WTC11 (cell line): Measurements from ENCODE around the gene HSH2D. TPM values are rescaled to one million over a fixed set of nuclear protein-coding genes. Genes with fewer than 3 reads are reported as not detected.

Source experiments
- ATAC-seq: fragments of 200-7000 bp; cut with Tn5 transposase; 2 replicates; pipeline ENCODE4 v1.10.0; 2021; ENCODE audit warnings: mild to moderate bottlenecking, moderate library complexity
- CTCF ChIA-PET: fragments of 300-600 bp; sonication (Branson Sonifier 250); formaldehyde crosslinking; loops from one replicate; lab custom pipeline; 2021; ENCODE audit warnings: antibody characterized with exemption; lab: Charles Lee
- POLR2A ChIA-PET: fragments of 350-600 bp; sonication (Branson Sonifier 250); formaldehyde crosslinking; loops from one replicate; lab custom pipeline; 2021; ENCODE audit warnings: antibody characterized with exemption; lab: Charles Lee
- DNase-seq: peaks from one replicate; pipeline ENCODE4 v3.0.0; 2021; ENCODE audit warnings: low spot score
- H3K27ac Mint-ChIP-seq: 2 replicates; pipeline ENCODE4 v1.8.0; 2021; ENCODE audit warnings: mixed read lengths
- H3K27me3 Mint-ChIP-seq: 2 replicates; pipeline ENCODE4 v1.8.0; 2021; ENCODE audit warnings: low read depth, mild to moderate bottlenecking, moderate library complexity, mixed read lengths
- H3K36me3 Mint-ChIP-seq: 2 replicates; pipeline ENCODE4 v1.8.0; 2021; ENCODE audit warnings: mixed read lengths
- H3K4me1 Mint-ChIP-seq: 2 replicates; pipeline ENCODE4 v1.8.0; 2022; ENCODE audit warnings: mixed read lengths
- H3K4me3 Mint-ChIP-seq: 2 replicates; pipeline ENCODE4 v1.8.0; 2021; ENCODE audit warnings: mild to moderate bottlenecking, moderate library complexity, mixed read lengths
- H3K9me3 Mint-ChIP-seq: 2 replicates; pipeline ENCODE4 v1.8.0; 2021; ENCODE audit warnings: mixed read lengths
- ATF1 ChIP-seq: sonication (generic); formaldehyde crosslinking; IDR thresholded peaks from 2 replicates; pipeline ENCODE4 v1.8.1; 2023; ENCODE audit warnings: mild to moderate bottlenecking, moderate library complexity, missing genetic modification reagents
- CBFB ChIP-seq: sonication (generic); formaldehyde crosslinking; IDR thresholded peaks from 2 replicates; pipeline ENCODE4 v1.8.1; 2022; ENCODE audit warnings: mild to moderate bottlenecking, low read depth, missing genetic modification reagents
- CREB1 ChIP-seq: sonication (generic); formaldehyde crosslinking; IDR thresholded peaks from 2 replicates; pipeline ENCODE4 v1.8.0; 2023; ENCODE audit warnings: mild to moderate bottlenecking, missing genetic modification reagents
- EMX1 ChIP-seq: fragments of 250-450 bp; sonication (Bioruptor Pico); IDR thresholded peaks from 2 replicates; pipeline ENCODE4 v1.8.0; 2021; ENCODE audit warnings: mild to moderate bottlenecking
- GABPB1 ChIP-seq: sonication (generic); formaldehyde crosslinking; IDR thresholded peaks from 2 replicates; pipeline ENCODE4 v1.8.1; 2023; ENCODE audit warnings: mild to moderate bottlenecking, missing genetic modification reagents
- JAZF1 ChIP-seq: fragments of 250-450 bp; sonication (Bioruptor Pico); IDR thresholded peaks from 2 replicates; pipeline ENCODE4 v1.9.0; 2021; ENCODE audit warnings: moderate library complexity, mild to moderate bottlenecking, inconsistent platforms
- JUN ChIP-seq: sonication (generic); formaldehyde crosslinking; IDR thresholded peaks from 2 replicates; pipeline ENCODE4 v1.8.0; 2023; ENCODE audit warnings: mild to moderate bottlenecking, missing genetic modification reagents
- KAT7 ChIP-seq: sonication (generic); formaldehyde crosslinking; IDR thresholded peaks from 2 replicates; pipeline ENCODE4 v1.8.1; 2023; ENCODE audit warnings: missing genetic modification reagents, mild to moderate bottlenecking, borderline replicate concordance
- MXD4 ChIP-seq: fragments of 250-450 bp; sonication (Bioruptor Pico); IDR thresholded peaks from 2 replicates; pipeline ENCODE4 v1.8.0; 2021; ENCODE audit warnings: mild to moderate bottlenecking, moderate library complexity, borderline replicate concordance
- MYBL2 ChIP-seq: sonication (generic); formaldehyde crosslinking; IDR thresholded peaks from 2 replicates; pipeline ENCODE4 v1.8.1; 2023; ENCODE audit warnings: mild to moderate bottlenecking, moderate library complexity, missing genetic modification reagents
- NFYB ChIP-seq: sonication (generic); formaldehyde crosslinking; conservative IDR thresholded peaks from 2 replicates; pipeline ENCODE4 v1.8.0; 2022; ENCODE audit warnings: low read depth, missing genetic modification reagents
- NR3C1 ChIP-seq: sonication (generic); formaldehyde crosslinking; conservative IDR thresholded peaks from 2 replicates; pipeline ENCODE4 v1.8.1; 2023; ENCODE audit warnings: low read depth, mild to moderate bottlenecking, missing genetic modification reagents
- PRRX2 ChIP-seq: fragments of 250-450 bp; sonication (Bioruptor Pico); IDR thresholded peaks from 2 replicates; pipeline ENCODE4 v1.8.0; 2021; ENCODE audit warnings: mild to moderate bottlenecking
- RELA ChIP-seq: sonication (generic); formaldehyde crosslinking; IDR thresholded peaks from 2 replicates; pipeline ENCODE4 v1.8.1; 2022; ENCODE audit warnings: missing genetic modification reagents, mild to moderate bottlenecking, borderline replicate concordance
- SMAD4 ChIP-seq: sonication (generic); formaldehyde crosslinking; IDR thresholded peaks from 2 replicates; pipeline ENCODE4 v1.8.0; 2022; ENCODE audit warnings: mild to moderate bottlenecking, missing genetic modification reagents
- ZNF317 ChIP-seq: sonication (generic); formaldehyde crosslinking; IDR thresholded peaks from 2 replicates; pipeline ENCODE4 v1.8.1; 2023; ENCODE audit warnings: low read depth, mild to moderate bottlenecking, moderate library complexity, missing genetic modification reagents, borderline replicate concordance
- ZNF396 ChIP-seq: fragments of 250-450 bp; sonication (Bioruptor Pico); IDR thresholded peaks from 2 replicates; pipeline ENCODE4 v1.8.0; 2021; ENCODE audit warnings: mild to moderate bottlenecking, moderate library complexity, borderline replicate concordance
- ZNF423 ChIP-seq: fragments of 250-450 bp; sonication (Bioruptor Pico); IDR thresholded peaks from 2 replicates; pipeline ENCODE4 v2.1.2; 2022; ENCODE audit warnings: mild to moderate bottlenecking, moderate library complexity
- ZNF671 ChIP-seq: fragments of 250-450 bp; sonication (Bioruptor Pico); IDR thresholded peaks from 2 replicates; pipeline ENCODE4 v1.8.0; 2021; ENCODE audit warnings: mild to moderate bottlenecking
- total RNA-seq: library from RNA; stranded (reverse); gene quantifications from 3 replicates; pipeline ENCODE4 v1.2.3, GENCODE V29; 2021
- TF ChIP-seq, protein P1 (sequence below): fragments of 250-450 bp; sonication (Bioruptor Pico); IDR thresholded peaks from 2 replicates; pipeline ENCODE4 v1.9.0; 2021; ENCODE audit warnings: moderate library complexity, mild to moderate bottlenecking, inconsistent platforms, borderline replicate concordance
- TF ChIP-seq, protein P2 (sequence below): sonication (generic); formaldehyde crosslinking; IDR thresholded peaks from 2 replicates; pipeline ENCODE4 v1.8.1; 2023; ENCODE audit warnings: mild to moderate bottlenecking, missing genetic modification reagents
- TF ChIP-seq, protein P3 (sequence below): fragments of 200-600 bp; IDR thresholded peaks from 2 replicates; pipeline ENCODE4 v1.8.0; 2022; ENCODE audit warnings: antibody characterized with exemption
- TF ChIP-seq, protein P4 (sequence below): sonication (generic); formaldehyde crosslinking; IDR thresholded peaks from 2 replicates; pipeline ENCODE4 v1.8.0; 2023; ENCODE audit warnings: missing genetic modification reagents
- TF ChIP-seq, protein P5 (sequence below): sonication (generic); formaldehyde crosslinking; IDR thresholded peaks from 2 replicates; pipeline ENCODE4 v1.8.0; 2023; ENCODE audit warnings: mild to moderate bottlenecking, missing genetic modification reagents

HSH2D gene
- total RNA-seq, 1 experiment from 2014 or later = 1.6 TPM

DNA sequence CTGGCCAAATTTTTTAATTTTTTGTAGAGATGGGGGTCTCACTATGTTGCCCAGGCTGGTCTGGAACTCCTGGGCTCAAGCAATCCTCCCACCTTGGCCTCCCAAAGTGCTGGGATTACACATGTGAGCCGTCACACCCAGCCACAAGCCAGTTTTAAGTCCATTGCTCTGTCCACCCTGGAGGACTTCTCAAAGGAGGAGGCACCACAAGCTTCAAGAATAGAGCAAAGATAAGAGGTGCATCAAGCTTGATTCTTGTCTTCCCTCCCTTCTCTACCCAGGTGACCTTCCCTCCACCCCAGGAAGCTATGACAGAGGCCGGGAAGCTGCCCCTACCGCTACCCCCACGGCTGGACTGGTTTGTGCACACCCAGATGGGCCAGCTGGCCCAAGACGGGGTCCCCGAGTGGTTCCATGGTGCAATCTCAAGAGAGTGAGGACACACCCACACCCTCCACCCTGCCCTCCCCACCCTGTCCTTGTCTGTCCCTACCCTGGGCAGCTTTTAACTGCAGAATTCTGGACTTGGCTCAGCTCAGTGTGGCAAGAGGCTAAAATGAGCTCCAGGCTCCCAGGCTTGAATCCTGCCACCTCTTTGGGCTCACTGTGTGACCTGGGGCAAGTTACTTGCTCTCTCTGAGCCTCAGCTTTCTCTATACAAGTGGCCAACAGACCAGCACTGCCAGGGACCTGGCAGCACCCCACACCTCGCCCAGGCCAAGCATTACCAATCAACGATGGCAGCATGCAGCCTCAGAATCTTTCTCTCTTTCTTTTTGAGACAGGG lies 5.2 kb downstream of the HSH2D start:
- DNase-seq (no peak), ATAC-seq (no peak)
- H3K9me3 Mint-ChIP-seq = no peaks in the 10 kb centered on the region
- POLR2A ChIA-PET = no interaction called here
- no peak for TF ChIP-seq JUN (CRISPR knock-in tag)
- no peak for TF ChIP-seq ZNF423 (CRISPR knock-in tag)
- TF ChIP-seq, protein P1, sequence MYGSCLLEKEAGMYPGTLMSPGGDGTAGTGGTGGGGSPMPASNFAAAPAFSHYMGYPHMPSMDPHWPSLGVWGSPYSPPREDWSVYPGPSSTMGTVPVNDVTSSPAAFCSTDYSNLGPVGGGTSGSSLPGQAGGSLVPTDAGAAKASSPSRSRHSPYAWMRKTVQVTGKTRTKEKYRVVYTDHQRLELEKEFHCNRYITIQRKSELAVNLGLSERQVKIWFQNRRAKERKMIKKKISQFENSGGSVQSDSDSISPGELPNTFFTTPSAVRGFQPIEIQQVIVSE = no peak
- TF ChIP-seq MYBL2 (CRISPR knock-in tag) = no peak
- TF ChIP-seq KAT7 = no peak
- TF ChIP-seq NR3C1 = no peak
- no peak for TF ChIP-seq ZNF317 (CRISPR knock-in tag)
- no peak for TF ChIP-seq ATF1 (CRISPR knock-in tag)
- TF ChIP-seq EMX1 (CRISPR knock-in tag) = no peak
- TF ChIP-seq GABPB1 (CRISPR knock-in tag) = no peak
- no peak for TF ChIP-seq NFYB
- TF ChIP-seq, protein P2, sequence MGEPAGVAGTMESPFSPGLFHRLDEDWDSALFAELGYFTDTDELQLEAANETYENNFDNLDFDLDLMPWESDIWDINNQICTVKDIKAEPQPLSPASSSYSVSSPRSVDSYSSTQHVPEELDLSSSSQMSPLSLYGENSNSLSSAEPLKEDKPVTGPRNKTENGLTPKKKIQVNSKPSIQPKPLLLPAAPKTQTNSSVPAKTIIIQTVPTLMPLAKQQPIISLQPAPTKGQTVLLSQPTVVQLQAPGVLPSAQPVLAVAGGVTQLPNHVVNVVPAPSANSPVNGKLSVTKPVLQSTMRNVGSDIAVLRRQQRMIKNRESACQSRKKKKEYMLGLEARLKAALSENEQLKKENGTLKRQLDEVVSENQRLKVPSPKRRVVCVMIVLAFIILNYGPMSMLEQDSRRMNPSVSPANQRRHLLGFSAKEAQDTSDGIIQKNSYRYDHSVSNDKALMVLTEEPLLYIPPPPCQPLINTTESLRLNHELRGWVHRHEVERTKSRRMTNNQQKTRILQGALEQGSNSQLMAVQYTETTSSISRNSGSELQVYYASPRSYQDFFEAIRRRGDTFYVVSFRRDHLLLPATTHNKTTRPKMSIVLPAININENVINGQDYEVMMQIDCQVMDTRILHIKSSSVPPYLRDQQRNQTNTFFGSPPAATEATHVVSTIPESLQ (CRISPR knock-in tag) = no peak
- TF ChIP-seq, protein P3, sequence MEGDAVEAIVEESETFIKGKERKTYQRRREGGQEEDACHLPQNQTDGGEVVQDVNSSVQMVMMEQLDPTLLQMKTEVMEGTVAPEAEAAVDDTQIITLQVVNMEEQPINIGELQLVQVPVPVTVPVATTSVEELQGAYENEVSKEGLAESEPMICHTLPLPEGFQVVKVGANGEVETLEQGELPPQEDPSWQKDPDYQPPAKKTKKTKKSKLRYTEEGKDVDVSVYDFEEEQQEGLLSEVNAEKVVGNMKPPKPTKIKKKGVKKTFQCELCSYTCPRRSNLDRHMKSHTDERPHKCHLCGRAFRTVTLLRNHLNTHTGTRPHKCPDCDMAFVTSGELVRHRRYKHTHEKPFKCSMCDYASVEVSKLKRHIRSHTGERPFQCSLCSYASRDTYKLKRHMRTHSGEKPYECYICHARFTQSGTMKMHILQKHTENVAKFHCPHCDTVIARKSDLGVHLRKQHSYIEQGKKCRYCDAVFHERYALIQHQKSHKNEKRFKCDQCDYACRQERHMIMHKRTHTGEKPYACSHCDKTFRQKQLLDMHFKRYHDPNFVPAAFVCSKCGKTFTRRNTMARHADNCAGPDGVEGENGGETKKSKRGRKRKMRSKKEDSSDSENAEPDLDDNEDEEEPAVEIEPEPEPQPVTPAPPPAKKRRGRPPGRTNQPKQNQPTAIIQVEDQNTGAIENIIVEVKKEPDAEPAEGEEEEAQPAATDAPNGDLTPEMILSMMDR = no peak
- no peak overlapping the region for H3K27ac Mint-ChIP-seq
- H3K4me3 Mint-ChIP-seq = no peak overlapping the region
- CTCF ChIA-PET = interaction anchor here (0.5 to 2.2 kb wide), 2 partner anchors 38 to 1720 kb away, joined by 3 to 7 read pairs; no protein-coding TSS in a partner anchor
- H3K36me3 Mint-ChIP-seq = no peaks in the 10 kb centered on the region
- peaks cover 5% of the 10 kb centered on the region for H3K4me1 Mint-ChIP-seq
- H3K27me3 Mint-ChIP-seq = no peaks in the 10 kb centered on the region

DNA sequence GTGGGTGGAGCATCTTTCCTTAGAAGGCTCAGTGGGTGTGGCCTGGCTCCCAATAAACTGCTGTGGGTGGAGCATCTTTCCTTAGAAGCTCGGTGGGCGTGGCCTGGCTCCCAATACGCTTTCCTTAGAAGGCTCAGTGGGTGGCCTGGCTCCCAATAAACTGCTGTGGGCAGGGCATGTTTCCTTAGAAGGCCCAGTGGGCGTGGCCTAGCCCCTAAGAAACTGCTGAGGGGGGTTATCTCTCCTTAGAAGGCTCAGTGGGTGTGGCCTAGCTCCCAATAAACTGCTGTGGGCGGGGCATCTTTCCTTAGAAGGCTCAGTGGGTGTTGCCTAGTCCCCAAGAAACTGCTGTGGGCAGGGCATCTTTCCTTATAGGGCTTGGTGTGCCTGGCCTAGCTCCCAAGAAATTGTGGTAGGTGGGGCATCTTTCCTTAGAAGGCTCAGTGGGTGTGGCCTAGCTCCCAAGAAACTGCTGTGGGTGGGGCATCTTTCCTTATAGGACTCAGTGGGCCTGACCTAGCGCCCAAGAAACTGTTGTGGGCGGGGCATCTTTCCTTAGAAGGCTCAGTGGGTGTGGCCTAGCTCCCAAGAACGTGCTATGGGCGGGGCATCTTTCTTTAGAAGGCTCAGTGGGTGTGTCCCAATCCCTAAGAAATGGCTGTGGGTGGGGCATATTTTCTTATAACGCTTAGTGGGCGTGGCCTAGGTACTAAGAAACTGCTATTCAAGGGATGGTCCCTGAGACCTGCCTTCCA lies 10.3 kb downstream of the HSH2D start:
- Mint-ChIP-seq H3K9me3 (no peaks in the 10 kb centered on the region), H3K27ac (no peak overlapping the region), H3K4me1 (no peaks in the 10 kb centered on the region), H3K4me3 (no peak overlapping the region), H3K27me3 (no peaks in the 10 kb centered on the region; the same call in 1 of the 2 replicates), H3K36me3 (no peaks in the 10 kb centered on the region)
- no peak for TF ChIP-seq CREB1 (CRISPR knock-in tag)
- CTCF ChIA-PET = interaction anchor here (0.9 to 2.9 kb wide), 4 partner anchors 29 to 113 kb away, joined by 3 to 11 read pairs (median 7); partner anchors contain the start of gene FAM32A
- DNase-seq (peak; percentile 56), ATAC-seq (peak; percentile 50; the same call in 1 of the 2 replicates)
- POLR2A ChIA-PET = no interaction called here

DNA sequence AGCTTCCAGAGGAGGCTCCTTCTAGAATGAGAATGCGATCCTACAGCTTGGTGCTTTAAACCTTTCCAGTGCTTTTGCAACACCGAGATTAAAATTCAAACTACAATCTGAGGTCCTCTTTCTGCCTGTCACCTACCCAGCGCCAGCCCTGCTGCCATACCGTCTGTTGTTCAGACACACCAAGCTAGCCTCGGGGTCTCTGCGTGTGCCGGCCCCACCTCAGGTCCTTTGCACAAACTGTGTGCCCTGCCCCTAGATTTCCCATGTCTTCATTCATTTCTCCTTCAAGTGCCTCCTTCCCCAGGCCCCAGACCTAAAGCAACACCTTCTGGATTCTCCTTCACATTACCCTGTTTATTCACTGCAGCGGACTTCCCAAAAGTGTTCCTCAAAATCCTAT lies 11.1 kb downstream of the HSH2D start:
- TF ChIP-seq, protein P4, sequence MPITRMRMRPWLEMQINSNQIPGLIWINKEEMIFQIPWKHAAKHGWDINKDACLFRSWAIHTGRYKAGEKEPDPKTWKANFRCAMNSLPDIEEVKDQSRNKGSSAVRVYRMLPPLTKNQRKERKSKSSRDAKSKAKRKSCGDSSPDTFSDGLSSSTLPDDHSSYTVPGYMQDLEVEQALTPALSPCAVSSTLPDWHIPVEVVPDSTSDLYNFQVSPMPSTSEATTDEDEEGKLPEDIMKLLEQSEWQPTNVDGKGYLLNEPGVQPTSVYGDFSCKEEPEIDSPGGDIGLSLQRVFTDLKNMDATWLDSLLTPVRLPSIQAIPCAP (CRISPR knock-in tag) = no peak
- TF ChIP-seq PRRX2 (no peak), ZNF317 (CRISPR knock-in tag) (no peak), NR3C1 (no peak), CBFB (CRISPR knock-in tag) (no peak), ZNF671 (no peak), RELA (CRISPR knock-in tag) (no peak), ZNF396 (CRISPR knock-in tag) (no peak), JAZF1 (CRISPR knock-in tag) (no peak), MXD4 (CRISPR knock-in tag) (no peak), KAT7 (no peak), SMAD4 (CRISPR knock-in tag) (no peak)
- TF ChIP-seq, protein P5, sequence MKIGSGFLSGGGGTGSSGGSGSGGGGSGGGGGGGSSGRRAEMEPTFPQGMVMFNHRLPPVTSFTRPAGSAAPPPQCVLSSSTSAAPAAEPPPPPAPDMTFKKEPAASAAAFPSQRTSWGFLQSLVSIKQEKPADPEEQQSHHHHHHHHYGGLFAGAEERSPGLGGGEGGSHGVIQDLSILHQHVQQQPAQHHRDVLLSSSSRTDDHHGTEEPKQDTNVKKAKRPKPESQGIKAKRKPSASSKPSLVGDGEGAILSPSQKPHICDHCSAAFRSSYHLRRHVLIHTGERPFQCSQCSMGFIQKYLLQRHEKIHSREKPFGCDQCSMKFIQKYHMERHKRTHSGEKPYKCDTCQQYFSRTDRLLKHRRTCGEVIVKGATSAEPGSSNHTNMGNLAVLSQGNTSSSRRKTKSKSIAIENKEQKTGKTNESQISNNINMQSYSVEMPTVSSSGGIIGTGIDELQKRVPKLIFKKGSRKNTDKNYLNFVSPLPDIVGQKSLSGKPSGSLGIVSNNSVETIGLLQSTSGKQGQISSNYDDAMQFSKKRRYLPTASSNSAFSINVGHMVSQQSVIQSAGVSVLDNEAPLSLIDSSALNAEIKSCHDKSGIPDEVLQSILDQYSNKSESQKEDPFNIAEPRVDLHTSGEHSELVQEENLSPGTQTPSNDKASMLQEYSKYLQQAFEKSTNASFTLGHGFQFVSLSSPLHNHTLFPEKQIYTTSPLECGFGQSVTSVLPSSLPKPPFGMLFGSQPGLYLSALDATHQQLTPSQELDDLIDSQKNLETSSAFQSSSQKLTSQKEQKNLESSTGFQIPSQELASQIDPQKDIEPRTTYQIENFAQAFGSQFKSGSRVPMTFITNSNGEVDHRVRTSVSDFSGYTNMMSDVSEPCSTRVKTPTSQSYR (CRISPR knock-in tag) = no peak
- no peaks in the 10 kb centered on the region for H3K36me3 Mint-ChIP-seq
- ATAC-seq (no peak), DNase-seq (no peak)
- no peak overlapping the region for H3K4me3 Mint-ChIP-seq
- no peaks in the 10 kb centered on the region; the same call in 1 of the 2 replicates for H3K27me3 Mint-ChIP-seq
- no peaks in the 10 kb centered on the region for H3K4me1 Mint-ChIP-seq
- H3K9me3 Mint-ChIP-seq = no peaks in the 10 kb centered on the region
- POLR2A ChIA-PET = no interaction called here
- CTCF ChIA-PET = interaction anchor here (2.5 to 2.9 kb wide), 2 partner anchors 92 to 113 kb away, joined by 8 to 11 read pairs; no protein-coding TSS in a partner anchor
- H3K27ac Mint-ChIP-seq = no peak overlapping the region
